C4-2B (cell line): ENCODE measurements around the gene FTCDNL1.
A peak's percentile ranks its signal among the peaks of the same experiment; 100 is the strongest.

Source experiments
- H3K27ac ChIP-seq: fragments of 450-650 bp; 2 replicates; pipeline ENCODE4 v1.5.1; 2017
- ZFX ChIP-seq: fragments of 450-650 bp; IDR thresholded peaks from 2 replicates; pipeline ENCODE4 v1.6.1; 2017
- TF ChIP-seq, protein P1 (sequence below): fragments of 450-650 bp; conservative IDR thresholded peaks from 2 replicates; pipeline ENCODE4 v1.5.1; 2017; ENCODE audit warnings: mild to moderate bottlenecking

Gene FTCDNL1

DNA sequence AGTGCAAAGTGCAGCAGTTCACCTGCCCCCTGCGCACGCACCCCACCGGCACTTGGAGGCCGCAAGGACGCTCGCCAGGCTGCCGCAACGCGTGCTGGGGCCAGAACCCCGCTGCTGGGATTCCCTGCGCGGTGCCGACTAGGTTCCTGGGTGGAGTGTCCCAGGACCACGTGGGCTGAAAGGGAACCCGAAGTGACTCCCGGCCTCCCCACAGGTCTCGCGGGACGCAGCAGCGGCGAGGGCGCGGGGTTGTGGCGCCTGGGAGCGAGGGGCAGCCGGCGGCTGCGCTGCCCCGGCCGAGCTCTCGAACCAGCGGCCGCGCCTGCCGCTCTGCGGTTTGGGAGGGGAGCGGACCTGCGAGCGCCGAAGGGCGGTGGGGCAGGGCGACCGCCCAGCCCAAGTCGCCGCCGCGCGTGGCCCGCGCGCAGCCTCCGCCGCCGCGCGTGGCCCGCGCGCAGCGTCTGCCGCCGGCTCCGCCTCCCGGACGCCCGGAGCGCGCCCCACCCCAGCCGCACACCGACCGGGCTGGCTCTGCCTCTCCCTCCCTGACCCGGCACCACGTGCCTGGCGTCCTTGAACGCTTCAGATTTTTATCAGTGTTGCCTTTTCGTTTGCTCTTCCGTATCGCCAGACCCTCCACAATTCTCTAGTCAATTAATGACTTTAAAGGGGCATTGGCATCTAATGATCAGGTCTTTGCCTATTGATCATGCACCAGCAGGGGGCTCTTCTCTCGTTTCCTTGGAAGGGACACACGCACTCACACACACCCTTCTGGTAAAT is at the start of gene FTCDNL1:
Gene FTCDNL1 (minus strand): TSS at position 475 of the 783 bp plus-strand sequence. CDS start 2,230 bp downstream, outside the sequence.
- H3K27ac ChIP-seq: peak within 1 kb of the TSS; percentile 83

DNA sequence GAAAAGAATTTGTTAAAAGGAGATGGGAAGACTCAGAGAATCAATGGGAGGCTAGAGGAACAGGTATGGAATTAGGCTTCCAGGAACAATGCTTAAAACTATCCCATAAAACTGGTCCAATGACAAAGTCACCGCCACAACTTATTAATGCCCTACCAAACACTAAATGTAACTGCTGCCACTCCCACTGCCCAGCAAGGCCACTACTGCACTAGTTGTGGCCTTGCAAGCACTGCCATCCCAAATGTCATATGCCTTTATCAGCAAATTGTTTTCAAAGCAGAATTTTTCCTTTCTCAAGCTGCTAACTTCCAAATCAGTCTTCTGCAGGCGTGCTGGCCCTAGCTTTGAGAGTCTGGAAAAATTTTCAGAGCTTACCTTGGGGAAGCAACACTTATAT is 45.6 kb upstream of the FTCDNL1 start:
- TF ChIP-seq, protein P1, sequence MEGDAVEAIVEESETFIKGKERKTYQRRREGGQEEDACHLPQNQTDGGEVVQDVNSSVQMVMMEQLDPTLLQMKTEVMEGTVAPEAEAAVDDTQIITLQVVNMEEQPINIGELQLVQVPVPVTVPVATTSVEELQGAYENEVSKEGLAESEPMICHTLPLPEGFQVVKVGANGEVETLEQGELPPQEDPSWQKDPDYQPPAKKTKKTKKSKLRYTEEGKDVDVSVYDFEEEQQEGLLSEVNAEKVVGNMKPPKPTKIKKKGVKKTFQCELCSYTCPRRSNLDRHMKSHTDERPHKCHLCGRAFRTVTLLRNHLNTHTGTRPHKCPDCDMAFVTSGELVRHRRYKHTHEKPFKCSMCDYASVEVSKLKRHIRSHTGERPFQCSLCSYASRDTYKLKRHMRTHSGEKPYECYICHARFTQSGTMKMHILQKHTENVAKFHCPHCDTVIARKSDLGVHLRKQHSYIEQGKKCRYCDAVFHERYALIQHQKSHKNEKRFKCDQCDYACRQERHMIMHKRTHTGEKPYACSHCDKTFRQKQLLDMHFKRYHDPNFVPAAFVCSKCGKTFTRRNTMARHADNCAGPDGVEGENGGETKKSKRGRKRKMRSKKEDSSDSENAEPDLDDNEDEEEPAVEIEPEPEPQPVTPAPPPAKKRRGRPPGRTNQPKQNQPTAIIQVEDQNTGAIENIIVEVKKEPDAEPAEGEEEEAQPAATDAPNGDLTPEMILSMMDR: no peak
- TF ChIP-seq ZFX: no peak
- H3K27ac ChIP-seq: no peak overlapping the region

More for the DNA sequence above, at the start of gene FTCDNL1:
- TF ChIP-seq, protein P1: peak; percentile 60
- peak; percentile 69 for TF ChIP-seq ZFX

DNA sequence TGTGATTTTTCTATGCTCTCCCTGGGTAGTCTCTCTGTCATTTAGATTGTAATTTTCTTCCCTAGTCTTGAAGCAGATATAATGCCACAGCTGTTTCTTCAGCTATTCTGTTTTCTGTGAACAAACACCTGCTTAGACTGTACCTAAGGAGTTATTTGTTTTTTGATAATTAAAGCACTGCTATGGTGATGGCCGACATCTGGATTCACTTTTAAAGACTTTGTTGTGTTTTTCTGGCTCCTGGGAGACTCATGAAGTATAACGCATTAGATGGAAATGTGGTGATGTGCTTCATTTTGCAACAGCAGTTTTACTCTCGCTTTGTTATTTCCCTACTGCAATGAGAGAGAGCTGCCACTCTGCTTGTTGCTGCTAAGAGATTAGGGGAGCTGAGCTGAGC is 44.4 kb upstream of the FTCDNL1 start:
- TF ChIP-seq ZFX: no peak
- TF ChIP-seq, protein P1: no peak
- H3K27ac ChIP-seq: no peak overlapping the region

DNA sequence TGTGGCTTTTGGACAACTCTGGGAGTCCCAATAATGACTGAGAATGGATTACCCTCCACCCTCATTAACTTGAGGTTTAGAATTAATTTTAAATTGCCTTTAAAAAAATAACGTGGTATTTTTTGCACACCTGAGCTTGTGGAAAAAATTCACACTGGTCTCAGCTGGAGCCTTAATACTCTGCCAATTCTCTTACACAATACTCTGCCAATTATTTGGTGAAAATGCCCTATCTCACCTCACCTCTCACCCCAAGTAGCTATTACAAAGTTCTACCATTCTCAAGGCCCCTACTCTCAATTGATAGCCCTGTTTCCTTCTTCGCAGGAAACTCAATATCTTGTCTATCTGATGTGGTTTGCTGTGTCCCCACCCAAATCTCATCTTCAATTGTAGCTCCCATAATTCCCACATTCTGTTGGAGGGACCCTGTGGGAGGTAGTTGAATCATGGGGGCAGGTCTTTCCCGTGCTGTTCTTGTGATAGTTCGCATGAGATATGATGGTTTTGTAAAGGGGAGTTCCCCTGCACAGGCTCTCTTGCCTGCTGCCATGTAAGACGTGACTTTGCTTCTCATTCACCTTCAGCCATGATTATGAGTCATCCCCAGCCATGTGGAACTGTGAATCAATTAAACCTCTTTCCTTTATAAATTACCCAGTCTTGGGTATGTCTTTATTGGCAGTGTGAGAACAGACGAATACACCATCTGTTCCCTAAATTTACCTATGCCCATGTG is 32.7 kb upstream of the FTCDNL1 start:
- TF ChIP-seq ZFX: no peak
- TF ChIP-seq, protein P1: no peak
- no peak overlapping the region for H3K27ac ChIP-seq

DNA sequence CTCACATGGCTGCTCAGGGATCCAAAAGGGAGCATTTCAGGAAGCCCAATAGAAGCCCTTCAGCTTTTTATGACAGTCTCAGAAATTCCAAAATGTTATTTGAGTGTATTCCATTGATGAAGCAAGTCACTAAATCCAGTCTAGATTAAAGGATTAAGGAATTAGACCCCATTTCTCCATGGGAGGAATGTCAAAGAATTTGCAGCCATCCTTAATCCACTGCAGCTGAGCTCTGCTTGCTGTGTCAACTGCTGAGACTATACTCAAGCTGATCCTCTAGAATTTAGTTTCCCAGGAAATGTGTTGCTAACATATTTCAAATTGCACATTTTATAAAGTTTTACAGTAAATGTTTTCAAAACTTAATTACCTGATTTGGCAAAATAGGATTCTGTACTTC is 31.7 kb upstream of the FTCDNL1 start:
- no peak for TF ChIP-seq ZFX
- TF ChIP-seq, protein P1: no peak
- H3K27ac ChIP-seq: no peak overlapping the region

DNA sequence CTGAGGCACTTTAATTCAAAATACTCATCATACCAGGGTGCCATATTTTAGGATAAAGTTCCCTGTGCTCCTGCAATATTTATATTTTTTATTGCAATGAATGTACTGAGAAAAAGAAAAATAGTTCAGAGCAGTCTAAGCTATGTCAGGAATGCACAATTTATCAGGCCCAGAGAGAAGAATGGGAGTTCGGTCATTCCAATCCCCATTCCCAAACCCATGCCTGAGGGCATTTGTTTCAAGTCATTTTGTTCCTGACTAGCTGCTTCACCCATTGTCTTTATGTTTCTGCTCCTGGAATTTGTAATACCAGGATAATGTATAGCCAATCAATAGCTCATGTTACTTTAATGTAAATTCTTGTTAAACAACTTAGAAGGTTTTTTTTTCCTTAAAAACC is 24.4 kb upstream of the FTCDNL1 start:
- H3K27ac ChIP-seq: no peak overlapping the region
- no peak for TF ChIP-seq ZFX
- TF ChIP-seq, protein P1: no peak

DNA sequence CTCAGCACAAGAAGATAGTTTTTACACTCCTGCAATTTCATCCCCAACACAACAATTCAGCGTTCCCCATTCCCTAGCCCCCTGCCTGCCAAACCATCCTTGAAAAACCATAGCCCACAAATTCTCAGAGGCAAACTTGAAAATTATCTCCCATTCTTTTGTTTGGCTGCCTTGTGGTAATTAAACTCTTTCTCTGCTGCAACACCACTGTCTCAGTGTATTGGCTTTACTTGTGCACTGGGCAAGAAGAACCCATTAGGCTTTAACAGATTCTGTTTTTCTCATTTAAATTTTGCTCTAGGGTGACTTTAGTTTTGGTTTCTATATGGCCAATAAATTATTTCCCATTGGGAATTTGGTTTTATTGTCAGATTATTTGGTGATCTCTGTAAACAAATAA is 23.2 kb upstream of the FTCDNL1 start:
- TF ChIP-seq, protein P1: no peak
- TF ChIP-seq ZFX: no peak
- no peak overlapping the region for H3K27ac ChIP-seq
